H1 (cell line): ENCODE measurements around the gene SLC15A4. TPM values are rescaled to one million over a fixed set of nuclear protein-coding genes. Genes with fewer than 3 reads are reported as not detected.

Experiments used
- CTCF ChIA-PET: fragments of 300-600 bp; sonication (Branson Sonifier 250); formaldehyde crosslinking; loops from one replicate; lab custom pipeline; 2021; ENCODE audit not compliant: partially characterized antibody; lab: Charles Lee
- POLR2A ChIA-PET: fragments of 300-600 bp; sonication (Branson Sonifier 250); formaldehyde crosslinking; loops from one replicate; lab custom pipeline; 2021; ENCODE audit warnings: inconsistent platforms; ENCODE audit not compliant: partially characterized antibody; lab: Charles Lee
- DNase-seq, 2 experiments: peaks; one replicate each; pipeline versions ENCODE4 v3.0.0 to v3.0.0-alpha.2; 2010 to 2022; ENCODE audit warnings: low spot score in 2 of 2, low read depth in 1 of 2, mixed read lengths in 1 of 2
- FAIRE-seq: peaks from 2 replicates; lab custom pipeline; 2011; peaks lifted over from hg19 to GRCh38; lab: Jason Lieb, UNC
- H2AFZ ChIP-seq: 2 replicates; pipeline ENCODE4 v1.8.1; 2012; ENCODE audit warnings: low read length, inconsistent platforms
- H2AK5ac ChIP-seq: 2 replicates; pipeline ENCODE4 v1.6.1; 2013; ENCODE audit warnings: low read depth, low read length
- H2BK120ac ChIP-seq: replicated peaks from 2 replicates; pipeline ENCODE3; 2013; ENCODE audit warnings: low read depth, low read length, inconsistent platforms
- H2BK12ac ChIP-seq: 2 replicates; pipeline ENCODE4 v1.6.1; 2013; ENCODE audit warnings: low read depth, low read length
- H2BK15ac ChIP-seq: 2 replicates; pipeline ENCODE4 v1.6.1; 2013; ENCODE audit warnings: low read length
- H2BK20ac ChIP-seq: 2 replicates; pipeline ENCODE4 v1.6.1; 2013; ENCODE audit warnings: low read length
- H2BK5ac ChIP-seq: 2 replicates; pipeline ENCODE4 v1.6.1; 2013; ENCODE audit warnings: low read depth, low read length
- H3K14ac ChIP-seq: 2 replicates; pipeline ENCODE4 v1.6.1; 2013; ENCODE audit warnings: inconsistent platforms; ENCODE audit not compliant: insufficient read length
- H3K18ac ChIP-seq: 2 replicates; pipeline ENCODE4 v1.6.1; 2013; ENCODE audit warnings: low read length; ENCODE audit errors: extremely low read depth
- H3K23ac ChIP-seq: 2 replicates; pipeline ENCODE4 v1.6.1; 2013; ENCODE audit warnings: inconsistent platforms; ENCODE audit not compliant: insufficient read length
- H3K23me2 ChIP-seq: 2 replicates; pipeline ENCODE4 v1.6.1; 2013; ENCODE audit warnings: low read depth, low read length
- H3K27ac ChIP-seq: 2 replicates; pipeline ENCODE4 v1.6.1; 2011; ENCODE audit warnings: low read depth, low read length, inconsistent platforms
- H3K27me3 ChIP-seq, 4 experiments: replicated peaks in 1 of 4; 1 replicate in 1 of 4; 2 replicates in 3 of 4; pipeline versions ENCODE4 v1.6.1 to v1.8.1; 2011 to 2013; ENCODE audit warnings: low read length in 3 of 4, mild to moderate bottlenecking in 3 of 4, inconsistent platforms in 2 of 4, mixed read lengths in 2 of 4, moderate library complexity in 1 of 4; ENCODE audit not compliant: control insufficient read depth in 3 of 4, insufficient read depth in 3 of 4; ENCODE audit errors: extremely low read depth in 1 of 4
- H3K36me3 ChIP-seq, 4 experiments: 2 replicates each; pipeline versions ENCODE4 v1.6.1 to v1.8.1; 2011 to 2013; ENCODE audit warnings: mild to moderate bottlenecking in 4 of 4, low read length in 3 of 4, moderate library complexity in 2 of 4, control low read depth in 1 of 4, inconsistent platforms in 1 of 4; ENCODE audit not compliant: insufficient read depth in 4 of 4, control insufficient read depth in 2 of 4
- H3K4ac ChIP-seq: replicated peaks from 2 replicates; pipeline ENCODE3; 2013; ENCODE audit warnings: low read length, low read depth, mixed read lengths, inconsistent platforms; ENCODE audit not compliant: insufficient read length
- H3K4me1 ChIP-seq, 4 experiments: replicated peaks in 1 of 4; 1 replicate in 1 of 4; 2 replicates in 3 of 4; pipeline versions ENCODE4 v1.6.1 to v1.8.1; 2011 to 2013; ENCODE audit warnings: low read length in 3 of 4, inconsistent platforms in 2 of 4, mixed read lengths in 1 of 4; ENCODE audit not compliant: insufficient read depth in 4 of 4, control insufficient read depth in 3 of 4
- H3K4me2 ChIP-seq, 2 experiments: 2 replicates each; pipeline versions ENCODE4 v1.6.1 to v1.8.1; 2011 to 2013; ENCODE audit warnings: low read depth in 2 of 2, low read length in 2 of 2, control low read depth in 1 of 2, inconsistent platforms in 1 of 2, mild to moderate bottlenecking in 1 of 2; ENCODE audit not compliant: insufficient read depth in 1 of 2
- H3K4me3 ChIP-seq, 4 experiments: fragments of 200-600, 300-600 bp in 1 of 4; sonication (generic), shearing (Covaris generic), sonication (Bioruptor Twin) in 1 of 4; 2 replicates each; pipeline versions ENCODE4 v1.5.1 to v1.8.1; 2011 to 2016; ENCODE audit warnings: low read length in 4 of 4, low read depth in 3 of 4, control low read depth in 2 of 4, inconsistent platforms in 2 of 4, mild to moderate bottlenecking in 2 of 4, mixed read lengths in 1 of 4, moderate library complexity in 1 of 4; ENCODE audit not compliant: insufficient read depth in 2 of 4; ENCODE audit errors: extremely low read depth in 1 of 4
- H3K56ac ChIP-seq: replicated peaks from 2 replicates; pipeline ENCODE3; 2013; ENCODE audit warnings: low read depth, mild to moderate bottlenecking, mixed read lengths, low read length, inconsistent platforms; ENCODE audit not compliant: insufficient read length
- H3K79me1 ChIP-seq: 2 replicates; pipeline ENCODE4 v1.6.1; 2013; ENCODE audit warnings: low read depth, low read length, control low read depth
- H3K79me2 ChIP-seq, 2 experiments: 2 replicates each; pipeline versions ENCODE4 v1.6.1 to v1.8.1; 2012 to 2013; ENCODE audit warnings: low read length in 2 of 2, mild to moderate bottlenecking in 2 of 2, inconsistent platforms in 1 of 2; ENCODE audit not compliant: insufficient read depth in 2 of 2, control insufficient read depth in 1 of 2
- H3K9ac ChIP-seq, 4 experiments: replicated peaks in 1 of 4; 1 replicate in 1 of 4; 2 replicates in 3 of 4; pipeline versions ENCODE4 v1.6.1 to v1.8.1; 2011 to 2013; ENCODE audit warnings: low read depth in 3 of 4, low read length in 3 of 4, control low read depth in 2 of 4, mild to moderate bottlenecking in 2 of 4, moderate library complexity in 2 of 4, inconsistent platforms in 1 of 4; ENCODE audit errors: extremely low read depth in 1 of 4
- H3K9me3 ChIP-seq, 2 experiments: 2 replicates each; pipeline versions ENCODE4 v1.6.1 to v1.8.1; 2012 to 2013; ENCODE audit warnings: mild to moderate bottlenecking in 2 of 2, moderate library complexity in 2 of 2, control low read depth in 1 of 2, inconsistent platforms in 1 of 2, low read depth in 1 of 2, low read length in 1 of 2, mixed read lengths in 1 of 2; ENCODE audit not compliant: insufficient read depth in 2 of 2
- H4K20me1 ChIP-seq, 2 experiments: replicated peaks in 1 of 2; 2 replicates each; pipeline versions ENCODE3 to v1.8.1; 2011 to 2013; ENCODE audit warnings: inconsistent platforms in 2 of 2, low read length in 2 of 2, mild to moderate bottlenecking in 1 of 2; ENCODE audit not compliant: insufficient read depth in 2 of 2, control insufficient read depth in 1 of 2
- H4K5ac ChIP-seq: 2 replicates; pipeline ENCODE4 v1.6.1; 2013; ENCODE audit warnings: low read length, low read depth, mixed read lengths, inconsistent platforms; ENCODE audit not compliant: insufficient read length
- H4K8ac ChIP-seq: 2 replicates; pipeline ENCODE4 v1.8.0; 2013; ENCODE audit warnings: mild to moderate bottlenecking, moderate library complexity, low read length, inconsistent platforms; ENCODE audit not compliant: insufficient read depth; ENCODE audit errors: extremely low read depth
- H4K91ac ChIP-seq: replicated peaks from 2 replicates; pipeline ENCODE3; 2013; ENCODE audit warnings: low read length, mixed read lengths, inconsistent platforms; ENCODE audit not compliant: insufficient read length
- EGR1 ChIP-seq: IDR thresholded peaks from 2 replicates; pipeline ENCODE4 v1.6.1; 2011; ENCODE audit warnings: low read depth, low read length, borderline replicate concordance
- HDAC6 ChIP-seq: IDR thresholded peaks from one replicate; pipeline ENCODE4 v1.7.1; 2012; ENCODE audit warnings: low read depth, mild to moderate bottlenecking, inconsistent platforms, low read length, moderate library complexity
- RBBP5 ChIP-seq: IDR thresholded peaks from 2 replicates; pipeline ENCODE4 v1.7.1; 2012; ENCODE audit warnings: low read depth, mild to moderate bottlenecking, inconsistent platforms, low read length, moderate library complexity, borderline replicate concordance
- RFX5 ChIP-seq: IDR thresholded peaks from 2 replicates; pipeline ENCODE4 v1.6.1; 2011; ENCODE audit warnings: low read depth, low read length, improper control_type of control experiment, borderline replicate concordance
- RXRA ChIP-seq: IDR thresholded peaks from 2 replicates; pipeline ENCODE4 v1.6.1; 2011; ENCODE audit warnings: low read depth, mild to moderate bottlenecking, low read length, moderate library complexity; ENCODE audit not compliant: insufficient read depth
- WGBS, 2 experiments: shearing (Covaris generic) in 1 of 2; methylation state at CpG; one replicate each; pipeline versions ENCODE4 v1.1.6 to v1.1.7; 2013 to 2015; ENCODE audit warnings: low lambda C conversion rate in 2 of 2, mixed read lengths in 2 of 2, inconsistent platforms in 1 of 2, low coverage in 1 of 2, missing lambda C conversion rate in 1 of 2; ENCODE audit not compliant: insufficient replicate concordance in 2 of 2, insufficient coverage in 1 of 2, insufficient read length in 1 of 2; ENCODE audit errors: extremely low coverage in 1 of 2, missing lambda C conversion rate in 1 of 2; 5-methylcytosine and 5-hydroxymethylcytosine counted together
- polyA plus RNA-seq, 7 experiments: library from polyadenylated mRNA; depleted of rRNA in 3 of 7; stranded (reverse) in 5 of 7; unstranded in 2 of 7; fragments of >200 nt in 5 of 7; fragments of 200-250 nt in 2 of 7; gene quantifications; 1 replicate in 5 of 7; 2 replicates in 1 of 7; 4 replicates in 1 of 7; pipeline versions ENCODE4 v1.2.1 to v1.2.3, GENCODE V29; 2011 to 2013; ENCODE audit warnings: missing spikeins in 2 of 7, mixed read lengths in 2 of 7
- total RNA-seq: library from RNA; stranded (reverse); fragmentation: NEBNext Ultra II Directional; extraction: Animal tissue kit (Norgen Biotek cat#: 25700); gene quantifications from 2 replicates; pipeline ENCODE4 v1.2.1, GENCODE V29; 2021
- TF ChIP-seq, protein P1 (sequence below): IDR thresholded peaks from 2 replicates; pipeline ENCODE4 v1.6.1; 2011; ENCODE audit warnings: low read length, improper control_type of control experiment

The SLC15A4 gene
- total and polyA plus RNA-seq, 2 of the 8 experiments (the other 6 are each of a cell fraction or from before 2014, with no cell fraction given), result 22.7 to 26.6 TPM

DNA sequence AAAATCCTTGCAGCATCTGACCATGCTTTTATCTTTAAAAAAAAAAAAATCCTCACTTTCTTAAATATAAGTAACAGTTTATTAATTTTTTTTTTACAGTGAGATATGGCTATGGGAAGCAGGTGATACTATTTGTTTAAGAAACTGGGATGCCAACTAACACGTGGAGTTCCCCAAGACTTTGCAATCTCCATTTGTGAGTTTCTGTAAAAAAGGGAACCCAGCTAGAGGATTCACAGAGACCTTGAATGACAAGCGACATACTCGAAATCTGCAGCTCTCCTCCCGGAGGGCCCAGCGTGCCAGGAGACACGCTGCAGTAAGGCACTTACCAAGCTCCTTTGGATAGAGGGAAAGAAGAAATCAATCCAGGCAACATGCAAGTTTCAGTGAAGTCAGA lies 30.1 kb downstream of the SLC15A4 start:
- no peaks in the 10 kb centered on the region; the same call in 1 of the 2 replicates for H3K23me2 ChIP-seq
- ChIA-PET CTCF (interaction anchor here (0.6 to 2.8 kb wide), 4 partner anchors 8 to 40 kb away, joined by 3 to 17 read pairs (median 4); no protein-coding TSS in a partner anchor), POLR2A (interaction anchor here (1.6 kb wide), 1 partner anchor 26 kb away, joined by 4 read pairs; no protein-coding TSS in a partner anchor)
- H3K36me3 ChIP-seq, result peaks cover 7 to 55% (median 23%) of the 10 kb centered on the region in 4 experiments
- H3K27ac ChIP-seq, result no peak overlapping the region
- no peak overlapping the region for H3K4me3 ChIP-seq
- H3K18ac ChIP-seq, result no peak overlapping the region
- no peak overlapping the region for H3K23ac ChIP-seq
- no peak overlapping the region for H3K4ac ChIP-seq
- H3K79me2 ChIP-seq, result no peaks in the 10 kb centered on the region; a peak in 1 of 4 replicates
- H4K91ac ChIP-seq, result no peak overlapping the region
- H3K14ac ChIP-seq, result no peak overlapping the region
- no peak overlapping the region for H3K56ac ChIP-seq
- no peak overlapping the region for H2AK5ac ChIP-seq
- 91% methylated on average over 6 of the region's 6 CpGs; no CpG with 5 or more reads in 1 of the 2 experiments for WGBS, 2 experiments
- no peak for FAIRE-seq
- no peak for DNase-seq
- H4K5ac ChIP-seq, result no peak overlapping the region
- TF ChIP-seq RXRA (no peak), EGR1 (no peak), RFX5 (no peak), RBBP5 (no peak), HDAC6 (no peak)
- TF ChIP-seq, protein P1, sequence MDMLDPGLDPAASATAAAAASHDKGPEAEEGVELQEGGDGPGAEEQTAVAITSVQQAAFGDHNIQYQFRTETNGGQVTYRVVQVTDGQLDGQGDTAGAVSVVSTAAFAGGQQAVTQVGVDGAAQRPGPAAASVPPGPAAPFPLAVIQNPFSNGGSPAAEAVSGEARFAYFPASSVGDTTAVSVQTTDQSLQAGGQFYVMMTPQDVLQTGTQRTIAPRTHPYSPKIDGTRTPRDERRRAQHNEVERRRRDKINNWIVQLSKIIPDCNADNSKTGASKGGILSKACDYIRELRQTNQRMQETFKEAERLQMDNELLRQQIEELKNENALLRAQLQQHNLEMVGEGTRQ, result no peak
- H2BK120ac ChIP-seq, result no peak overlapping the region
- H2BK15ac ChIP-seq, result no peak overlapping the region
- H3K79me1 ChIP-seq, result no peaks in the 10 kb centered on the region; the same call in 1 of the 2 replicates
- H2BK5ac ChIP-seq, result no peak overlapping the region
- peaks cover 20 to 35% of the 10 kb centered on the region in 2 experiments for H4K20me1 ChIP-seq
- H3K4me1 ChIP-seq, result peaks cover 7 to 14% (median 10%) of the 10 kb centered on the region in 4 experiments
- no peak overlapping the region for H3K4me2 ChIP-seq
- H2AFZ ChIP-seq, result no peak overlapping the region
- H3K27me3 ChIP-seq, result no peaks in the 10 kb centered on the region; a peak in 2 of 7 replicates
- H2BK20ac ChIP-seq, result no peak overlapping the region
- H2BK12ac ChIP-seq, result no peak overlapping the region
- no peak overlapping the region for H3K9ac ChIP-seq
- no peak overlapping the region for H4K8ac ChIP-seq
- H3K9me3 ChIP-seq, result no peaks in the 10 kb centered on the region
